Calu3 (cell line): Measurements from ENCODE around the gene SLAMF9. TPM values are rescaled to one million over a fixed set of nuclear protein-coding genes. Genes with fewer than 3 reads are reported as not detected.

ENCODE experiments used
- BruUV-seq: library from RNA; stranded (reverse); fragments of 400-500 nt; replicated peaks from 2 replicates; lab custom pipeline; 2021; lab: Mats Ljungman, UMichigan
- CTCF ChIA-PET: fragments of 300-600 bp; sonication (Branson Sonifier 250); formaldehyde crosslinking; loops from one replicate; lab custom pipeline; 2022; ENCODE audit warnings: antibody characterized with exemption; lab: Charles Lee
- DNase-seq: peaks from one replicate; pipeline ENCODE4 v3.0.0; 2022
- H3K27ac Mint-ChIP-seq: one replicate; pipeline ENCODE4 v1.8.0; 2022; ENCODE audit warnings: mixed read lengths; ENCODE audit not compliant: unreplicated experiment
- H3K27me3 Mint-ChIP-seq: one replicate; pipeline ENCODE4 v1.8.0; 2022; ENCODE audit warnings: mixed read lengths; ENCODE audit not compliant: unreplicated experiment
- H3K36me3 Mint-ChIP-seq: one replicate; pipeline ENCODE4 v1.8.0; 2022; ENCODE audit warnings: mild to moderate bottlenecking, moderate library complexity, mixed read lengths; ENCODE audit not compliant: insufficient read depth, unreplicated experiment
- H3K4me1 Mint-ChIP-seq: one replicate; pipeline ENCODE4 v1.8.0; 2022; ENCODE audit warnings: mild to moderate bottlenecking, low read depth, mixed read lengths; ENCODE audit not compliant: unreplicated experiment
- H3K4me3 Mint-ChIP-seq: one replicate; pipeline ENCODE4 v1.8.0; 2022; ENCODE audit warnings: mild to moderate bottlenecking, low read depth, moderate library complexity, mixed read lengths; ENCODE audit not compliant: unreplicated experiment
- H3K9me3 Mint-ChIP-seq: one replicate; pipeline ENCODE4 v1.8.0; 2022; ENCODE audit warnings: low read depth, mixed read lengths; ENCODE audit not compliant: unreplicated experiment
- intact Hi-C: fragments of 100-400 bp; cut with micrococcal nuclease; formaldehyde crosslinking; loops from one replicate; pipeline ENCODE4 v1.10.0; 2022; ENCODE audit not compliant: unreplicated experiment
- total RNA-seq: library from RNA; stranded (reverse); gene quantifications from 2 replicates; pipeline ENCODE4 v1.2.3, GENCODE V29; 2022
- TF ChIP-seq, protein P1 (sequence below): fragments of 200-600 bp; IDR thresholded peaks from one replicate; pipeline ENCODE4 v1.8.0; 2022; ENCODE audit warnings: antibody characterized with exemption; ENCODE audit not compliant: unreplicated experiment

SLAMF9 gene
- total RNA-seq, 1 experiment from 2014 or later, result not detected

DNA sequence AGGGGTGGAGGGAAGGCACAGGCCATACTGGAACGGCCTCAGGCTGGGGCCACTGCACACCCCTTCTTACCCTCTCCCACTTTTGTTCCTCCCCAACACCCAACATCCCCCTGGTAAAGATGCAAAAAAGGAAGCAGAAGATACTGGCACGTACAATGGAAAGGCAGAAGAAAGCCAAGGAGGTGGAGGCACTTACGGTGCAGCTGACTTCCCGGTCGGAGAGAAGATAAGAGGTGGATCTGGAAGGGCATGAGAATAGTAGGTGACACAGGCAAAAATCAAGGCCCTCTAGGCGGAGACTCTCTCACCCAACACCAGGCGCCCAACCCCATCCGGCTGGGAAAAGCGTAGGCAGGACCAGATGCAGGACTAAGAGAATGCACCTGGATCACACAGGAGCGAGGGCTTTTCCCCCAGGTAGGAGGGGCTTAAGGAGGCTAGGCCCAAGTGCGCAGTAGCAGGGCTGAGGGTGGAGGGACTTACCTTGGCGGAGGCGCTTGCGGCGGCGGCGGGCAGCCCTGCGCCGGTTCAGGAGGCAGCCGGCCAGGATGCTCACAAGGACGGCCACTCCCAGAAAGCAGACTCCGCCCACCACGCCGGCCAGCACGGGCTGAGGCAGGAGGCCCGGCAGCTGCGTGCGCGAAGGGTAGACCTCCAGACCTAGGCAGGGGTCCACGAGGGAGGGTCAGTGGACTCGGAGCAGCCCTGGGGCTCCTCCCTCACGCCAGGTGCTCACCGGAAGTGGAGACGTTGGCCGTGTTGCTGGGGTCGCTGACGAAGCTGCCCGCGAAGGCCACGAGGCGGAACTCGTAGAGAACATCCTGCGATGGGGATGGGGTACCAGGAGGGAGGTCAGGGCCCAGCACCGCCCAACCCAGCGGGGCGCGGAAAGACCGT, 24.6 kb downstream of the SLAMF9 start:
- CTCF ChIA-PET, result interaction anchor here (1.5 kb wide), 1 partner anchor 78 kb away, joined by 4 read pairs; no protein-coding TSS in a partner anchor
- H3K36me3 Mint-ChIP-seq, result peaks cover 28% of the 10 kb centered on the region
- BruUV-seq, result no TSS peak
- no peak overlapping the region for H3K27ac Mint-ChIP-seq
- peaks cover 23% of the 10 kb centered on the region for H3K4me1 Mint-ChIP-seq
- no peak overlapping the region for H3K4me3 Mint-ChIP-seq
- intact Hi-C loops, result loop anchor here (10.0 kb wide), 1 partner anchor 155 kb away; the partner anchor contains the start of gene KCNJ9
- TF ChIP-seq, protein P1, sequence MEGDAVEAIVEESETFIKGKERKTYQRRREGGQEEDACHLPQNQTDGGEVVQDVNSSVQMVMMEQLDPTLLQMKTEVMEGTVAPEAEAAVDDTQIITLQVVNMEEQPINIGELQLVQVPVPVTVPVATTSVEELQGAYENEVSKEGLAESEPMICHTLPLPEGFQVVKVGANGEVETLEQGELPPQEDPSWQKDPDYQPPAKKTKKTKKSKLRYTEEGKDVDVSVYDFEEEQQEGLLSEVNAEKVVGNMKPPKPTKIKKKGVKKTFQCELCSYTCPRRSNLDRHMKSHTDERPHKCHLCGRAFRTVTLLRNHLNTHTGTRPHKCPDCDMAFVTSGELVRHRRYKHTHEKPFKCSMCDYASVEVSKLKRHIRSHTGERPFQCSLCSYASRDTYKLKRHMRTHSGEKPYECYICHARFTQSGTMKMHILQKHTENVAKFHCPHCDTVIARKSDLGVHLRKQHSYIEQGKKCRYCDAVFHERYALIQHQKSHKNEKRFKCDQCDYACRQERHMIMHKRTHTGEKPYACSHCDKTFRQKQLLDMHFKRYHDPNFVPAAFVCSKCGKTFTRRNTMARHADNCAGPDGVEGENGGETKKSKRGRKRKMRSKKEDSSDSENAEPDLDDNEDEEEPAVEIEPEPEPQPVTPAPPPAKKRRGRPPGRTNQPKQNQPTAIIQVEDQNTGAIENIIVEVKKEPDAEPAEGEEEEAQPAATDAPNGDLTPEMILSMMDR, result no peak
- H3K27me3 Mint-ChIP-seq, result no peaks in the 10 kb centered on the region
- DNase-seq, result no peak
- H3K9me3 Mint-ChIP-seq, result no peaks in the 10 kb centered on the region

DNA sequence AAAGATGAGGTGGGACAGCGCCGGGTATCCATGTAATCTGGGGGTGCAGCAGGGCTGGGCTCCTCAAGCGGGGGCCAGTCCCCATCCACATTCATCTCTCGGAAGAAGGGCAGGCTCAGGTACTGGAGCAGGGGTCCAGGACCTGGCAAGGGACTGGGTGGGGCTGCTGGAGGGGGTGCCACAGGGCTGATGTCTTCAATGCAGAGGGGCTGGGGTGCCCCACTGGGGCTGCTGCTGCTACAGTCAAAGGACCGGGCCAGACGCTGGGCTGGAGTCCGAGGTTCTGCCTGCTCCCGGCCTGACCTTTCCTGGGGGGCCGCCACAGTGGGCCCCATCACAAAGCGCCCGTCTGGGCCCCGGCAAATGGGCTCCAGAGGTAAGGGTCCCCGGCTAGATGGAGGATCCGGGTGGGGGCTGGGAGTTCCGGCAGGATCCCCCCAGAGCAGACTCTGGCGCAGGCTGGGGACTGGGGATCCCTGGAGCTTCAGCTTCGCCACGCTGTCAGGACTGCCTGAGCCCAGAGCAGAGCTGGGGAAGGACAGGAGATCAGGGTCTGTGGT, 25.5 kb downstream of the SLAMF9 start:
- intact Hi-C loops, result no loop called here
- TF ChIP-seq, protein P1, result no peak
- Mint-ChIP-seq H3K36me3 (peaks cover 36% of the 10 kb centered on the region), H3K27me3 (no peaks in the 10 kb centered on the region), H3K9me3 (no peaks in the 10 kb centered on the region), H3K27ac (no peak overlapping the region), H3K4me3 (no peak overlapping the region), H3K4me1 (peaks cover 26% of the 10 kb centered on the region)
- no TSS peak for BruUV-seq
- DNase-seq, result no peak
- CTCF ChIA-PET, result no interaction called here

DNA sequence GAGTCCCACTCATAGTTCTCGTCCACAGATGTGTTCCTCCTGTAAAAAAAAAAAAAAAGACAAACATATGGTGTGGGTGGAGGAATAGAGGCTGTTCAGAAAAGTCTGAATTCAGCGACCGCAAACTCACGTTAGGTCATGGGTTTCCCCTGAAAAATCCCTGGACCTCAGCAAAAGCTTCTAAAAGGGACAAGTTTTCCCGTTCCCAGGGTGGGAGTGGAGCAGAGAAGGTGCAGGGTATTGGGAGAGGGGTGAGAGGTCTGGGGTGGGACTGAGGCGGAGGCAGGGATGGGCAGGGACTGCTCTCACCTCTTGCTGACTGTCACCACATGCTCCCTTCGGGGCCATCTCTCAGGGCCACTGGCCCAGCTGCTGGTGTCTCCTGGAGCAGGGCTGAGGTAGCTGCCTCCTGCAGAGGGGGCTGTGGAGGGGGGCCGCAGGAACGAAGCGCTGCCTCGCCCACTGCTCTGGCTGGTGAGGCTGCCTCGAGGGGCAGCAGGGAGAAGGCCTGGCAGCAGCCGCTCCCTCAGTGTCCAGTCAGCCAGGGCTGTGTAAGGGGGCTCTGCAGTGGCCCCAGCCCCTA, 26.1 kb downstream of the SLAMF9 start:
- Mint-ChIP-seq H3K4me3 (no peak overlapping the region), H3K4me1 (peaks cover 26% of the 10 kb centered on the region), H3K27ac (no peak overlapping the region), H3K9me3 (no peaks in the 10 kb centered on the region), H3K36me3 (peaks cover 43% of the 10 kb centered on the region), H3K27me3 (no peaks in the 10 kb centered on the region)
- no peak for DNase-seq
- CTCF ChIA-PET, result interaction anchor here (1.7 kb wide), 1 partner anchor 79 kb away, joined by 6 read pairs; no protein-coding TSS in a partner anchor
- no TSS peak for BruUV-seq
- TF ChIP-seq, protein P1, result no peak
- intact Hi-C loops, result no loop called here

DNA sequence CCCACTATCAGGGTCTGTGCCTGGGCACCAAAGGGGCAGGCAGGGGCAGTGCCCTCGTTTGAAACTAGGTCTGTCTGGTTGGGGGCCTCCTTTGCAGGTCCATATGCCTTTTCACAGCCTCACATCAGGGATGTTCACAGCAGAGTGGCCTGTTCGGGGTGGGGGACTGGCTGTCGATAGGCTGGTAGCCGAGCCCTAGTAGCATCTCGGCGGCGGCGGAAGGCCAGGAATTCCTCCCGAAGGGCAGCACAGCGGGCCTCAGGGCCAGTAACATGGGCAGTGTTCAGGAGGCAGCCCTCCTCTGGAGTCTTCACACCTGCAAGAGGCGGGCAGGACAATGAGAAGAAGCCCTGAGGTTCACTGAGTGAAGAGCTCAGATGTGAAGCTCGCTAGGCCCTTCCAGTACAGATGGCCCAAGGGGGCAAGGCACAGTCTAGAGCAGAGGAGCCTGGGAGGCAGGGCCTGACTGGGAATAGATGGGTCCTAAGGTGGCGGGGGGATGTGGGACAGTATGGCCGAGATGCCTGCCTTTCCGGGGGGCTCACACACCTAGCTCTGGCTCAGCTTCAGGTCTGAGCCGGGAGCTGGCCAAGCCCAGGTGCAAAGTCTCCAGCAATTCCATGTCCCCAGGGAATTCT, 26.7 kb downstream of the SLAMF9 start:
- no peaks in the 10 kb centered on the region for H3K27me3 Mint-ChIP-seq
- intact Hi-C loops, result no loop called here
- H3K36me3 Mint-ChIP-seq, result peaks cover 49% of the 10 kb centered on the region
- H3K9me3 Mint-ChIP-seq, result no peaks in the 10 kb centered on the region
- H3K27ac Mint-ChIP-seq, result no peak overlapping the region
- TF ChIP-seq, protein P1, result no peak
- BruUV-seq, result no TSS peak
- DNase-seq, result no peak
- CTCF ChIA-PET, result interaction anchor here (1.7 to 6.6 kb wide), 2 partner anchors 34 to 79 kb away, joined by 6 to 42 read pairs; no protein-coding TSS in a partner anchor
- H3K4me3 Mint-ChIP-seq, result no peak overlapping the region
- H3K4me1 Mint-ChIP-seq, result peaks cover 27% of the 10 kb centered on the region
